Measurements from ENCODE around the gene ZNF319. TPM values are rescaled to one million over a fixed set of nuclear protein-coding genes. Genes with fewer than 3 reads are reported as not detected.

The ZNF319 gene
- total and polyA plus RNA-seq, 2 of the 8 experiments (the other 6 are each of a cell fraction or from before 2014, with no cell fraction given): 3.3 to 5.5 TPM

GRCh38 chr16:57994361-57994760, 6.1 kb downstream of the ZNF319 start:
- no peak overlapping the region for H2AFZ ChIP-seq (ENCODE audit: low read length)
- no peak for DNase-seq (ENCODE audit: low read depth in 1 of 2, low spot score in 2 of 2)
- H3K4ac ChIP-seq (replicated peaks; ENCODE audit: insufficient read length, low read depth, low read length): no peak overlapping the region

More at GRCh38 chr16:57994361-57994760, 6.1 kb downstream of the ZNF319 start:
- Histone ChIP-seq H3K23ac (ENCODE audit: insufficient read length) (no peak overlapping the region), H3K36me3 (ENCODE audit: control insufficient read depth in 2 of 4, insufficient read depth in 4 of 4, low read length in 3 of 4) (peaks cover 0 to 12% (median 3%) of the 10 kb centered on the region in 4 experiments; a peak in 4 of 8 replicates), H3K27me3 (replicated peaks in 1 of 4; ENCODE audit: control insufficient read depth in 3 of 4, extremely low read depth in 1 of 4, insufficient read depth in 3 of 4, low read length in 3 of 4) (no peaks in the 10 kb centered on the region; a peak in 1 of 7 replicates), H3K14ac (ENCODE audit: insufficient read length) (no peak overlapping the region), H3K9ac (replicated peaks in 1 of 4; ENCODE audit: extremely low read depth in 1 of 4, low read depth in 3 of 4, low read length in 3 of 4) (no peak overlapping the region), H2AK5ac (ENCODE audit: low read depth, low read length) (no peak overlapping the region), H2BK120ac (replicated peaks; ENCODE audit: low read depth, low read length) (no peak overlapping the region), H3K4me1 (replicated peaks in 1 of 4; ENCODE audit: control insufficient read depth in 3 of 4, insufficient read depth in 4 of 4, low read length in 3 of 4) (peaks cover 1 to 8% (median 3%) of the 10 kb centered on the region in 4 experiments; a peak in 4 of 7 replicates), H3K9me3 (ENCODE audit: insufficient read depth in 2 of 2, low read depth in 1 of 2, low read length in 1 of 2) (no peaks in the 10 kb centered on the region), H4K91ac (replicated peaks; ENCODE audit: insufficient read length, low read length) (no peak overlapping the region), H2BK12ac (ENCODE audit: low read depth, low read length) (no peak overlapping the region), H4K20me1 (replicated peaks in 1 of 2; ENCODE audit: control insufficient read depth in 1 of 2, insufficient read depth in 2 of 2, low read length in 2 of 2) (peaks cover 1 to 7% of the 10 kb centered on the region in 2 experiments), H3K4me2 (ENCODE audit: insufficient read depth in 1 of 2, low read depth in 2 of 2, low read length in 2 of 2) (no peak overlapping the region), H2BK5ac (ENCODE audit: low read depth, low read length) (no peak overlapping the region), H3K27ac (ENCODE audit: low read depth, low read length) (no peak overlapping the region), H3K23me2 (ENCODE audit: low read depth, low read length) (no peaks in the 10 kb centered on the region), H3K79me2 (ENCODE audit: control insufficient read depth in 1 of 2, insufficient read depth in 2 of 2, low read length in 2 of 2) (no peaks in the 10 kb centered on the region), H3K56ac (replicated peaks; ENCODE audit: insufficient read length, low read depth, low read length) (no peak overlapping the region), H2BK20ac (ENCODE audit: low read length) (no peak overlapping the region), H4K8ac (ENCODE audit: extremely low read depth, insufficient read depth, low read length) (no peak overlapping the region), H2BK15ac (ENCODE audit: low read length) (no peak overlapping the region), H3K4me3 (ENCODE audit: extremely low read depth in 1 of 4, insufficient read depth in 2 of 4, low read depth in 3 of 4, low read length in 4 of 4) (no peak overlapping the region), H4K5ac (ENCODE audit: insufficient read length, low read depth, low read length) (no peak overlapping the region), H3K18ac (ENCODE audit: extremely low read depth, low read length) (no peak overlapping the region), H3K79me1 (ENCODE audit: low read depth, low read length) (no peaks in the 10 kb centered on the region)
- TF ChIP-seq TAF1 (IDR thresholded peaks at IDR 0.05; ENCODE audit: low read depth, low read length): no peak
- no peak for TF ChIP-seq GABPA (IDR thresholded peaks at IDR 0.05; ENCODE audit: borderline replicate concordance, insufficient read depth, low read length)
- TF ChIP-seq SIN3A (conservative IDR thresholded peaks at IDR 0.05 in 1 of 2, IDR thresholded peaks at IDR 0.05 in 1 of 2; ENCODE audit: low read depth in 1 of 2, low read length in 2 of 2): no peak
- no peak for TF ChIP-seq SAP30 (IDR thresholded peaks at IDR 0.05; ENCODE audit: insufficient read depth, insufficient replicate concordance, low read length)
- no peak for TF ChIP-seq TAF7 (optimal IDR thresholded peaks at IDR 0.05; ENCODE audit: borderline replicate concordance, low read depth, low read length)
- no peak for TF ChIP-seq SUZ12 (IDR thresholded peaks at IDR 0.05; ENCODE audit: low read length)
- TF ChIP-seq, protein P1, sequence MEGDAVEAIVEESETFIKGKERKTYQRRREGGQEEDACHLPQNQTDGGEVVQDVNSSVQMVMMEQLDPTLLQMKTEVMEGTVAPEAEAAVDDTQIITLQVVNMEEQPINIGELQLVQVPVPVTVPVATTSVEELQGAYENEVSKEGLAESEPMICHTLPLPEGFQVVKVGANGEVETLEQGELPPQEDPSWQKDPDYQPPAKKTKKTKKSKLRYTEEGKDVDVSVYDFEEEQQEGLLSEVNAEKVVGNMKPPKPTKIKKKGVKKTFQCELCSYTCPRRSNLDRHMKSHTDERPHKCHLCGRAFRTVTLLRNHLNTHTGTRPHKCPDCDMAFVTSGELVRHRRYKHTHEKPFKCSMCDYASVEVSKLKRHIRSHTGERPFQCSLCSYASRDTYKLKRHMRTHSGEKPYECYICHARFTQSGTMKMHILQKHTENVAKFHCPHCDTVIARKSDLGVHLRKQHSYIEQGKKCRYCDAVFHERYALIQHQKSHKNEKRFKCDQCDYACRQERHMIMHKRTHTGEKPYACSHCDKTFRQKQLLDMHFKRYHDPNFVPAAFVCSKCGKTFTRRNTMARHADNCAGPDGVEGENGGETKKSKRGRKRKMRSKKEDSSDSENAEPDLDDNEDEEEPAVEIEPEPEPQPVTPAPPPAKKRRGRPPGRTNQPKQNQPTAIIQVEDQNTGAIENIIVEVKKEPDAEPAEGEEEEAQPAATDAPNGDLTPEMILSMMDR (IDR thresholded peaks at IDR 0.05; ENCODE audit: control extremely low read depth in 1 of 3, insufficient read depth in 1 of 3, low read depth in 1 of 3, low read length in 3 of 3): no peak
- no peak for TF ChIP-seq HDAC6 (IDR thresholded peaks at IDR 0.05; ENCODE audit: low read depth, low read length)
- no peak for TF ChIP-seq SP1 (IDR thresholded peaks at IDR 0.05; ENCODE audit: low read depth, low read length)
- ChIA-PET POLR2A (ENCODE audit: partially characterized antibody) (interaction anchor here (0.6 to 2.3 kb wide), 2 partner anchors 10 to 170 kb away, joined by 4 to 9 read pairs; no protein-coding TSS in a partner anchor), CTCF (ENCODE audit: partially characterized antibody) (interaction anchor here (0.9 to 26.3 kb wide), 11 partner anchors 12 to 271 kb away, joined by 3 to 305 read pairs (median 5); a partner anchor contains a TSS)
- WGBS, 2 experiments (ENCODE audit: extremely low coverage in 1 of 2, insufficient coverage in 1 of 2, insufficient read length in 1 of 2, insufficient replicate concordance in 2 of 2, low coverage in 1 of 2, low lambda C conversion rate in 2 of 2, missing lambda C conversion rate in 1 of 2): 89% methylated on average over 4 of the region's 4 CpGs; no CpG with 5 or more reads in 1 of the 2 experiments
- FAIRE-seq: no peak
